IPS DF 19.7 (cell line): ENCODE results near the gene CUEDC1.
"Not testable (repeated sequence)": the region's sequence is repeated elsewhere in the genome, so short reads cannot be mapped to it uniquely, and the experiment has no call there.

Source experiments
- DNase-seq: peaks from one replicate; pipeline ENCODE4 v3.0.0-alpha.2; 2013; ENCODE audit warnings: low read depth, low spot score

CUEDC1 gene

GRCh38 chr17:57938061-57938502, 17.1 kb downstream of the CUEDC1 start:
- DNase-seq = no peak

GRCh38 chr17:57937492-57937891, 17.7 kb downstream of the CUEDC1 start:
- DNase-seq = no peak

DNA sequence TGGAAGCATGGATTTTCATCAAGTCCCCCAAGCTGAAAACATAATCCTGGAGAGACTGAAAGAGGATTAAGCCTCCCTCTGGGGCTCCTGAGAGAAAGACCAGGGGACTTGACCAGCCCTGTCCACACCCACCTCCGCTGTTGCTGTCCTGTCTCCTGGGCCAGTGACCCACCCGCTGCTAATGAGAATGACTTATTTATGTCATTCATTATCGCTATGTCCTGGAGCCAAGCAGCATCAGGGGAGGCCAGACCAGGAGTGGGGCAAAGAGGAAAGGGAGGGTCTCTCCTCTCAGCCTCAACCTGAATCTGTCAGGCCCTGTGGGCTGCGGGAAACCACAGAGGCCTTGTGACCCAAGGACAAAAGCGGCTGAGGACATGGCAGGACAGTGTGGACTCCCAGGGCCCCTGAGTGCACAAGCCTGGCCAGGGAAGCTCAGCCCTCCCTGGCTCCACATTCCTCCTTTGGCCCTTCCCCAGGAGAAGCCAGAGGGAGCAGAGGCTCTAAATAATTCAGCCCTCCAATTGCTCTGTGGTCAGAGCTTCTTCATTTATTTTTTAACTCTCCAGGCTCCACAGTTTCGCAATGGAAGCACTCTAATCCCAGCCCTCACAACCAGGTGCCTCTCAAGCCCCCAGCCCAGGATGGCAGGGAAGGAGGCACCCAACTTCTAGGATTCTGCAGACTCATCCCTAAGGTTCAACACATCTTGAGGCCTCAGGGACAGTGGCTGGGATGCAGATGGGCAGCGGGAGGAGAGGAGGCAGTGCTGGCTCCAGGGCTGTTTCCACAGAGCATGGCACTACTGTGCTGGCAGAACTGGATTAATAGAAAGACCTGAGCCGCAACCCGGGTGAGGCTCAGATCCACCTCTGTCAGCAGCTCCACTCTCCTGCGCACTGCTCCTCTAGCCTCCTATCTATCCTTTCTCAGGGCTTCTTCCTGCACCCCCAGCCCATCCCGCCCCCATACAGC, 19.1 kb downstream of the CUEDC1 start:
- DNase-seq = no peak

DNA sequence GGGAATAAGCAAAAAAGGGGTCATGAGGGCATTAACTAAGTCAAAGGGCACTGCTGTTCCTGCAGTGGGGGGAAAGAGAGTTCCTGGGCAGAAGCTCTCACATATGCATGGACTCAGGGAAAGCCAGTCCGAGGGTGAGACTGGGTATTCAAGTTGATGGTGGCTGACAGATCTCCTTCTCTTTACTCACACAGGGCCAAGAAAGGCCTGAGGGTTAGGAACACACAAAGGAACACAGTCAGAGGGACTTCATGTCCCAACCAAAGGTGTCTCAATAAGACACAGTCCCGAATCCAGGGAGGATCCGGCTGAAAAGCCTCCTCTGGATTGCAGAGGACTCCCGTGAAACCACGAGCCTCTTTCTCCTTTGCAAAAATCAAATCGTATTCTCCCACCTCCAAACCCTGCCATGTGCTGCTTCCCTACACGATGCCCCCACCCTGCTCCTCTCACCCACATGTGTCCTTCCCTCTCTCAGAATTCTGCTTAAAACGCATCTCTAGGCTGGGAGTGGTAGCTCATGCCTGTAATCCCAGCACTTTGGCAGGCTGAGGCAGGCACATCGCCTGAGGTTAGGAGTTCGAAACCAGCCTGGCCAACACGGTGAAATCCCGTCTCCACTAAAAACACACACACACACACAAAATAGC, 23.6 kb downstream of the CUEDC1 start:
- DNase-seq = no peak

DNA sequence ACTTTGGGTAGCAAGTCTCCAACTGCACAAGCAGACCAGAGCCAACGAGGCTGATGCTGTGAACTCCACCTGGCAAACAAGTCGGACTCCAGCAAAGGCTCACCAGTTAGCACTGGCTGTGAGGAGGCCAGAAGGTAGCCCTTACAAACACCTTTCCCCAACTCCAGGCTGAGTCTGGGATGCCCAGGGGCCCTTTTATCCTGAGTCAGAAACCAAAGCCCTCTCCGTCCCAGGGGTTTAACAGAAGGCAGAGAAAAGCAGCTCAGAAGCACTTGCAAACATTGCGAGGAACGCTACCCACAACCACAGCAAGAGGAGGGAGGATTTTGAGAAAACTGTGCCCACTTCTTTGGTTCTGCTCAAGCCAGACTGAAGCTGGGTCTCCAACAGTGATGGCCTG, 25.0 kb downstream of the CUEDC1 start:
- DNase-seq = no peak

GRCh38 chr17:57929386-57929785, 25.8 kb downstream of the CUEDC1 start:
- no peak for DNase-seq

GRCh38 chr17:57928928-57929327, 26.3 kb downstream of the CUEDC1 start:
- DNase-seq = no peak

- DNase-seq = no peak
Observed at GRCh38 chr17:57927048-57927723, 28.0 kb downstream of the CUEDC1 start.

DNA sequence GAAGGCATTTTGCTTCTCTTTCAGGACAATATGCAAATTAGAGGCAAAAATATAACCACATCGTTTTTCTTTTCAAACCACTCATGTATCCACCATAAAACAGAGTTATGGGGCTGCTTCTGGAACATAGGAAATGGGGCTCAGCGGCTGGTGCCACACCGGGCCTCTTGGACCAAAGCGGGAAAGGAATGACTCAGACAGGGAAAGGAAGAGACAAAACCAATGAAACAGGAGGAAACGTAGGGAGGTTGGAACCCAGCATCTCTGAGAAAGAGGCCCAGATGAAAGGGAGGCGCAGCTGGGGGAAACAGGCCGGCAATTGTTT, 28.5 kb downstream of the CUEDC1 start:
- DNase-seq = no peak

GRCh38 chr17:57925361-57925990, 29.7 kb downstream of the CUEDC1 start:
- DNase-seq = no peak

DNA sequence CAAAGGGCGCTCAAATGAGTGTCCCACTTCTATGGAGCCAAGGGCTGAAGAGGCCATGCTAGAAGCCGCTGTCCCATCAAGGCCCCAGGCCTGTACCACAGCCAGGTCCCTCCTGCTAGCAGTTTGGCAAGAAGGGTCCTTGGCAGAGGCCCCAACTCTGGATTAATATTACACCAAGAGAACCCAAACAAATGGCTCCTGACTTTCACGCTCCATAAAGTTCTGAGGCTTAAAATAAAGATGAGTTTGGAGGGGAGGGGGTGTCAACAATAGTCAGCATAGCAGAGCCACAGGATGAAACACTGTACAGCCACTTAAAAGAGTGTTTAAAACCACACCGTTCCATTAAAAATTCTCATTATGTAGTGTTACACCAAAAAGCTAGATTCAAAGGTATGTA, 30.5 kb downstream of the CUEDC1 start:
- DNase-seq = no peak

DNA sequence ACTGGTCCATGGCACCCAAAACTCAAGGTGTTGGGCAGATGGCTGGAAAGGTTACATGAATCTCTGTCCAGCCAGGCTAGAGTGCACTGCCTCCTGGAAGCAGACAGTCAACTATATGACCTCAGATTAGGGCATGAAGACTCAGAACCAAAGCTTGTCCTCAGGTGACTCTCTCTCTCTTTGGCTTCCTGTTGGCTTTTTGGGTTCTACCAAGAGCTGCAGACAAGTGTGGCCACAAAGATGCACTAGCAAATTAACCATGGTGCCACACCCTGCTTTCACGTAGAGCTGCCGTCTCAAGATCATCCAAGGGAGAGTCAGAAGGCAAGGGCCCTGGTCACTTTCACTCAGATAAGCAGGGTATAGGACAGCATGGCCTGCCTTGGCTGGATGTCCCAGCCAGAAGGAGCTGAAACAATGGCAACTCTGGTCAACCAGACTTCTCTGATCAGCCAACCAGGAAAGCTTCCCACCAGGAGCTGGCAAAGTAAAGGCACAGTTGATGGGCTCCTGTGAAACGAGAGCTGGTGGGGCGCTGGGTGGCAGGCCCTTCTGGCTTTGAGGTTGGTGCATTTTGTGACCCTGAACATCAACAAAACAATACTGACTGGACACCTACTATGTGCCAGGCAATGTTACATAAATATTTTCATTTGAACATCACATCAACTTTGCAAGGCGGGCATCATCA, 31.9 kb downstream of the CUEDC1 start:
- no peak for DNase-seq

DNA sequence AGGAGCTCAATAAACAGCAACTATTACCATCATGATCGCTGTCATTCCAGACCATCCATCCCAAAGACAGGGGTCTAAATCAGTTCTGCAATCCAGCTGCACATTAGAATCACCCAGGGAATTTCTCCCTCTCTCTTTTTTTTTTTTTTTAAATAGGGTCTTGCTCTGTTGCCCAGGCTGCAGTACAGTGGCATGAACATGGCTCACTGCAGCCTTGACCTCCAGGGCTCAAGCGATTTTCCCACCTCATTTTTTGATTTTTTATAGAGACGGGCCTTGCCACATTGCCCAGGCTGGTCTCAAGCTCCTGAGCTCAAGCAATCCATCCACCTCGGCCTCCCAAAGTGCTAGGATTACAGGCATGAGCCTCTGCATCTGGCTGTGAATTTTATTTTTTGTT, 32.5 kb downstream of the CUEDC1 start:
- DNase-seq = not testable (repeated sequence)

- no peak for DNase-seq
Observed at GRCh38 chr17:57920916-57921703, 34.1 kb downstream of the CUEDC1 start.

GRCh38 chr17:57919918-57920317, 35.3 kb downstream of the CUEDC1 start:
- no peak for DNase-seq

DNA sequence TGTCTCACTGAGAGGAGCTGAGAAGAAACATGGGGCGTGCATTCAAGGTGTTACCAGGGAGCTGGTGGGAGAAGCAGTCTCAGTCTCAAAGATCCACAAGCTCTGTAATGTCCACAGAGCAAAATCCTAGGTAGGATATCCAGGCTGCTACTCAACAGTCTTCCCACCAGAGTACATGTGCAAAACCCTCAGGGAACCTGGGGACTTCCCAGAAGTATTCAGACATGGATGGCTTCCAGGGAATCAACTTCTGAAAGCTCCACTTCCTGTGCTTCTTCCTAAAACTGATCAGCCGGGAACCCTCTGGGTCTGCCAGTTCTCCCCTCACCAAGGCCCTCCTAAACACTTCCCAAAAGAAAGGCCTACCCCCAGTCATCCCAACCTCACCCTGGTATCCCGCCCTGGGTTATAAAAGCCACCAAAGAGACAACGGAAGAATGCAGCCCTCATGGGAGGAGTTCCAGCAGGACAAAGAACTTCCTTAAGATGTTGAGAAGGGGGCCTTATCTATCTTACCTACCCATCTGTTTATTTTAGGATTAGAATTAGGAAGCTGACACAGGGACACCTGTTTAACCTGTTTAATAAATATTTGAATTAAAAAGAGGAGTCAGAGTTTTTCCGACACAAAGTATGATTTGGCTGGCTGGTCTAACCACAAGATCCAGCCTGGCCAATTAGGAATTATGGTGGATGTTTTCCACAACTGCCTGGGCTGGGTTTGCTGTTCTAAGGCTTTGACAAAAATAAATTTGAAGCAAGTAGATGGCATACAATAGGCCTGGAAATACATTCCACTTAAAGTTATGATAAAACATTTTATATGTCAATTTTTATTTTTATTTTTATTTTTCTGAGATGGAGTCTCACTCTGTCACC, 37.0 kb downstream of the CUEDC1 start:
- DNase-seq = no peak

DNA sequence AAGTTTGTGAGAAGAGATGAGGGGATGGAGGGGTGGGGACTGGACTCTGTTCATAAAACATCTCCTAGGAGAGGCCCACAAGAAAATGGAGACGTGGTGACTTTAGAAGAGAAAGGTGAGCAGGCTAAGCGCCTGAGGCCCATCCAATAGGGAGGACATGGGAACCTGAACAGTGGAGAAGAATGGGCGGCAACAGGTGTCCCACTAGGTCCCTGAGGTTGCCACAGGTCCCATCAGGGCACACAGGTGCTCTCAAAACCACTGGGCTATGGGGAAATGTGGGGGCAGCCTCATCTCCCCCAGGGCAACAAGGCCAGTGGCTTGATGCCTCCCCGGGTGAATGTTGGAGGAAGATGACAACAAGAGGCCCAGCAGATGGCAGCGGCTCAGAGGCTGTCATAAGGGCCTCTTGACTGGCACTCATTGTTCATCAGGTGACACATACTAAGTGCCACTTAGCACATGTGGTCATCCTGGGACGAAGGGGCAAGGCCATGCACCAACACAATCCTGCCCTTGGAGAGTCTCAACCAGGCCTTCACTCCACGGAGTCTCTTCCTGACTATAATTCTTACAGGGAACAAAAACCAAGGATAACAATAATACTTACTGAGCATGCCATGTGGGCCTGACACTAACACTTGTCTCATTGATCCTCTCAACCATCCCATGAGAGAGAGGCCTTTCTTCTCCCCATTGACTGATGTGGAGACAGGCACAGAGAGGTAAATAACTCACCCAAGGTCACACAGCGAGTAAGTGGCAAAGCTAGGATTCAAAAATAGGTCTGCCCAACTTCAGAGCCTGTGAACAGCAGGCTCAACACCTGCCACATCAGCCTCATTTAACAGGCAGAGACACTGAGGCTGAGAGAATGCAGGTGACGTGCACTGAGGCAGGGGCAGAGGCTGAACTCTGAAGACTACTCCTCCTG, 38.0 kb downstream of the CUEDC1 start:
- no peak for DNase-seq

GRCh38 chr17:57915985-57916757, 39.0 kb downstream of the CUEDC1 start:
- DNase-seq = no peak
